Measurements from ENCODE around the gene DCC.

DCC gene

DNA sequence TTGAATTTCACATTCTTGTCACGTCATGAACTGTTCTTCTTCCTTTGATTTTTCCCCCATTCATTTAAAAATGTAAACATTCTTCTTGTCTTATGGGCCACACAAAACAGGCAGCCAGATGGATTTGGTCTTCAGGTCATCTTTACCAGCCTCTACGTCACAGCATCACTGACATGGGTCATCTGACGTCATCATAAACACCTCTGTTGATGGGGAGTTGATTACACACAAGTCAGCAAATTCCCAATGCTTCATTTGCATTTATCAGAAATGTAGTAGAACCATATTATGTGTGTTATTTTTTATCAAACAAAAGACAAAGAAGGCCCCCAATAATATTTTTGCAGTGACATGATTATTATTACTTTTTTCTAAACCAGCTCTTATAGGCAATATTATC is 777.9 kb downstream of the DCC start:
- no peaks in the 10 kb centered on the region for H3K4me1 Mint-ChIP-seq
- ATAC-seq (ENCODE audit: low read depth): no peak

GRCh38 chr18:53126210-53126609 is 786.2 kb downstream of the DCC start:
- DNase-seq (ENCODE audit: low spot score in 2 of 2): no peak
- H3K4me3 Mint-ChIP-seq: no peak overlapping the region
- no peak overlapping the region for H3K27ac Mint-ChIP-seq
- peaks cover 5% of the 10 kb centered on the region for H3K9me3 Mint-ChIP-seq
- H3K36me3 Mint-ChIP-seq: no peaks in the 10 kb centered on the region
- no peak for ATAC-seq (ENCODE audit: low read depth)
- H3K4me1 Mint-ChIP-seq: no peaks in the 10 kb centered on the region
- H3K27me3 Mint-ChIP-seq: no peaks in the 10 kb centered on the region

More for the DNA sequence above, 777.9 kb downstream of the DCC start:
- DNase-seq (ENCODE audit: low spot score in 2 of 2): no peak
- H3K9me3 Mint-ChIP-seq: peaks cover 2% of the 10 kb centered on the region
- no peaks in the 10 kb centered on the region for H3K36me3 Mint-ChIP-seq
- H3K4me3 Mint-ChIP-seq: no peak overlapping the region
- no peaks in the 10 kb centered on the region for H3K27me3 Mint-ChIP-seq
- no peak overlapping the region for H3K27ac Mint-ChIP-seq

DNA sequence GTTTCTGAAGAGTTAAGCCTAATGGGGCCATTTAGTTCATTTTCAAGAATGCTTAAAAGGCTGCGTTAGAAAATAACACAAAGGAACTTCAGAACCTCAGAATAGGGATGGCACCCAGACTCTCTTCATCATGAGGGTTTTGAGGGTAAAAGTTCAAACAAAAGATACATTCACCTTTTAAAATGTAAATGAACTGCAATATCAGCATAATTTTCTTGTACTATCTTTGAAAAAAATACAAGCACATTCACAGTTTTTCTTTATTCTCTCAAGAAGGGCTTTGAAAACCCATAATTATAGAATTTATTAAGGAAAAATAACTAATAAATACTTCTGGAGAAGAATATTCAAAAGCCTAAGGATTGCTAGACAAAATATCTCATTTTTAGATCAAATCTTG is 791.0 kb downstream of the DCC start:
- no peak for DNase-seq (ENCODE audit: low spot score in 2 of 2)

DNA sequence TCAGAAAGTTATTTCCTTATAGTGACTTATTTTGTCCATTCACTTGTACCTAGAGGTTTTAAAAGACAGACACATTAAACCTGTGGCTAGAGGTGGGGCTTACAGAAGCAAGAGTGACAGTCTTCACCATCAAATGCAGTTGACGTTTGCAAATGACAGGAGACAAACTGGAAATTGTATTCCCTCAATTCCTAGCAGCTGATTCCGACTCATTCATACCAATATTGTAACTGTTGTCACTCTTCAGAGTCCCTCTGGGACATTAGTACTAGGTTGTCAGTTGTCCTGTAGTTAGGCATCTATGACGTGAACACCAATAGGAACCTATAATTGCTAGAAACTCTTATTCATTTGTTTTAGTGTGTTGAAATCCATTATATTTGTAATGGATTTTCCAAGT is 794.7 kb downstream of the DCC start:
- no peak overlapping the region for H3K27ac Mint-ChIP-seq
- peaks cover 3% of the 10 kb centered on the region for H3K9me3 Mint-ChIP-seq
- no peaks in the 10 kb centered on the region for H3K36me3 Mint-ChIP-seq
- DNase-seq (ENCODE audit: low spot score in 2 of 2) (no peak), ATAC-seq (ENCODE audit: low read depth) (no peak)
- H3K27me3 Mint-ChIP-seq: no peaks in the 10 kb centered on the region
- no peaks in the 10 kb centered on the region for H3K4me1 Mint-ChIP-seq
- H3K4me3 Mint-ChIP-seq: no peak overlapping the region

More for the DNA sequence above, 791.0 kb downstream of the DCC start:
- no peaks in the 10 kb centered on the region for H3K36me3 Mint-ChIP-seq
- no peak overlapping the region for H3K4me3 Mint-ChIP-seq
- no peaks in the 10 kb centered on the region for H3K4me1 Mint-ChIP-seq
- peaks cover 1% of the 10 kb centered on the region for H3K9me3 Mint-ChIP-seq
- ATAC-seq (ENCODE audit: low read depth): no peak
- H3K27me3 Mint-ChIP-seq: no peaks in the 10 kb centered on the region
- H3K27ac Mint-ChIP-seq: no peak overlapping the region

DNA sequence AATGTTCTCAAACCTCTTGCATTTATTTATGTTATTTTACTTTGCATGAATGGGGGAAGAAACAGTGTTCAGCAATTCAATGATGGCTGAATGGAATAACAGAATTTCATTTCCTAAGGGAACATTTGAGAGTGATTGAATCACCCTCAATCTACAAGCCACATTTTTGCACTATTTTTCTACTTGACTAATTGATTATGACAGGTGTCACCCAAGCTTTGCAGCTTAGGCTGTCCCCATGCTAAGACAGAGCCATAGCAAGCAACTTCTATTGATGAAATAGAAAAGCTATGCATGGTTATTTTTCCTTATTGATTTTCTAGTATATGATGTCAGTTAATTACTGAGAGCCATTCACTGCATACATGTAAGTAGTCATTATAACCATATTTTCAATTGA is 795.7 kb downstream of the DCC start:
- DNase-seq (ENCODE audit: low spot score in 2 of 2): no peak
- no peaks in the 10 kb centered on the region for H3K36me3 Mint-ChIP-seq
- H3K4me1 Mint-ChIP-seq: no peaks in the 10 kb centered on the region
- peaks cover 5% of the 10 kb centered on the region for H3K9me3 Mint-ChIP-seq
- no peak for ATAC-seq (ENCODE audit: low read depth)
- H3K27ac Mint-ChIP-seq: no peak overlapping the region
- H3K4me3 Mint-ChIP-seq: no peak overlapping the region
- H3K27me3 Mint-ChIP-seq: no peaks in the 10 kb centered on the region

- peaks cover 8% of the 10 kb centered on the region for H3K9me3 Mint-ChIP-seq
- no peaks in the 10 kb centered on the region for H3K27me3 Mint-ChIP-seq
- no peak overlapping the region for H3K27ac Mint-ChIP-seq
- no peaks in the 10 kb centered on the region for H3K4me1 Mint-ChIP-seq
- no peak for DNase-seq (ENCODE audit: low spot score in 2 of 2)
- no peak overlapping the region for H3K4me3 Mint-ChIP-seq
- no peak for ATAC-seq (ENCODE audit: low read depth)
- no peaks in the 10 kb centered on the region for H3K36me3 Mint-ChIP-seq
Observed at GRCh38 chr18:53139746-53140500, 799.9 kb downstream of the DCC start.

DNA sequence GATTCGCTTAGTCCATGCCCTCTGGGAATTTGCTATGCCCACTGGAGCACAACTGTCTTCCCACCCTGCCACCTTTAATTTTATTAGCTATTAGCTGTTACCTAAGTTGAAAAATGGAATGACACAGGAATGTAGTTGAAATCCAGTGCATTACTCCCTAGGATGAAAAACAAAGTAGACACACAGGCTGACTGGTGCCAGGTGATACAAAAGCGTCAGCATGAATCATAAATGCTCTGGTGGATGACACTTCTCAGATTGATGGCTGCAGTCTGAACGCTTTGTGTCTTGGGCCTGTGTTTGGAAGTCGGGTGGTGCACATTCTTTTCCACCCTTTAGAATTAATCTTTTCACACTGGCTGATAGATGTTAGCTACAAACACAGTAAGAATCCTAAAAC is 802.0 kb downstream of the DCC start:
- DNase-seq (ENCODE audit: low spot score in 2 of 2): no peak
- Mint-ChIP-seq H3K4me1 (no peaks in the 10 kb centered on the region), H3K9me3 (peaks cover 8% of the 10 kb centered on the region), H3K27me3 (no peaks in the 10 kb centered on the region), H3K27ac (no peak overlapping the region), H3K36me3 (no peaks in the 10 kb centered on the region), H3K4me3 (no peak overlapping the region)
- ATAC-seq (ENCODE audit: low read depth): no peak

GRCh38 chr18:53147472-53147871 is 807.5 kb downstream of the DCC start:
- no peak for DNase-seq (ENCODE audit: low spot score in 2 of 2)
- Mint-ChIP-seq H3K4me1 (no peaks in the 10 kb centered on the region), H3K36me3 (no peaks in the 10 kb centered on the region), H3K9me3 (peaks cover 4% of the 10 kb centered on the region), H3K27me3 (no peaks in the 10 kb centered on the region), H3K4me3 (no peak overlapping the region), H3K27ac (no peak overlapping the region)
- no peak for ATAC-seq (ENCODE audit: low read depth)

DNA sequence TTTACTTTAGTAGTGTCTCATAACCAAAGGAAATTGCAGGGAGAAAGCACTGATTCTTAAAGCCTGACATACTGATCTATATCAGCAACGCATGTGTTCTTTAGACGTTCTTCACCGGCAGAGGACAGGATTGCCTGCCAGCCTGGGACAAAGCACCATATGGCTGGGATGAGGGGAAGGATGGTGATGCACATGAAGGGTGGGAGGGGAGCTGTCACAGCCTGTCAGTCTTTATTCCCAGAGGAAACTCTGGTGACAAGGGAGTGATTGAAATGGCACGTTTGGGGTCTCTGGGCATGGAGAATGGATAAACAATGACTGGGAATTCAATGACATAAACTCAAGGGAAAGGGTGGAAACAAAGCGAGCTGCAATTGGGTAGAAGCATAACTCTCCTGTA is 808.1 kb downstream of the DCC start:
- ATAC-seq (ENCODE audit: low read depth): no peak
- H3K4me1 Mint-ChIP-seq: no peaks in the 10 kb centered on the region

DNA sequence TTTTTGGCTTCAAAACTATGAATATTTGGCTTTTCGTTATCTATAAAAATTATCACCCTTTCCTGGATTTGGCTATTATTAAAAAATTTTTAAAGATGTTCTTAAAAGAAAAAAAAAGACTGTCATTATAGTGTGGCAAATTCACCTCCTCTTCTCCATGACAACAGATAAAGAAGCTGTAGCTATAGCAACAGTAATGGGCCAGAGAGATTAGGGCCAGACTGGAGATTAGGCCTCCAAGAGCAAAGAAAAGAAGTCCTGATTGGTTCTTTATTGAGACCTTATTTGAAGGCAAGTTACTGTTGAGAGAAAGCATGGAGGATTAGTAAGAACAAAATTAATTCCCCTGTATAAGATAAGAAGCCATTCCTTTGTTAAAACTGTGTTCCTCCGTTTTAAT is 812.5 kb downstream of the DCC start:
- H3K27ac Mint-ChIP-seq: no peak overlapping the region
- DNase-seq (ENCODE audit: low spot score in 2 of 2): no peak
- no peaks in the 10 kb centered on the region for H3K4me1 Mint-ChIP-seq
- ATAC-seq (ENCODE audit: low read depth): no peak
- H3K27me3 Mint-ChIP-seq: no peaks in the 10 kb centered on the region
- no peak overlapping the region for H3K4me3 Mint-ChIP-seq
- H3K36me3 Mint-ChIP-seq: no peaks in the 10 kb centered on the region
- no peaks in the 10 kb centered on the region for H3K9me3 Mint-ChIP-seq

More for the DNA sequence above, 808.1 kb downstream of the DCC start:
- H3K27ac Mint-ChIP-seq: no peak overlapping the region
- DNase-seq (ENCODE audit: low spot score in 2 of 2): no peak
- H3K4me3 Mint-ChIP-seq: no peak overlapping the region
- H3K27me3 Mint-ChIP-seq: no peaks in the 10 kb centered on the region
- peaks cover 3% of the 10 kb centered on the region for H3K9me3 Mint-ChIP-seq
- H3K36me3 Mint-ChIP-seq: no peaks in the 10 kb centered on the region

DNA sequence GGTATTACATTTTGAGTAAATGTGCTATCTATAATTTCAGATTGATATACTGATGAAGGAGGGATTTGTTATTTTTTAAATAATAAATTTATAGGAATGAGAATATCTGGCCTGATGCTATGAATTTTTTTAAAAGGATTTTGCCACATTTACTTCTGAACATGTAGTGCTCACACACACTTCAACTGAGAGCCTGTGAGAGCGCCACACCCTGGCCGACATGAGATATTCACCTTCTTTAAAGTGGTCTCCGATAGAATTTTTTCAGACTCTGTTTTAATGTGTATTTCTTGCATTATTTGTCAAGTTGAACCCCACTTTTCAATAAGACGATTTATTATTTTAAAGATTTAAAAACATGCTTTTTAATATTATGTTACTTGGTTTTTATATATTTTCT is 813.3 kb downstream of the DCC start:
- H3K4me1 Mint-ChIP-seq: no peaks in the 10 kb centered on the region
- H3K9me3 Mint-ChIP-seq: no peaks in the 10 kb centered on the region
- H3K4me3 Mint-ChIP-seq: no peak overlapping the region
- DNase-seq (ENCODE audit: low spot score in 2 of 2): no peak
- ATAC-seq (ENCODE audit: low read depth): no peak
- H3K27me3 Mint-ChIP-seq: no peaks in the 10 kb centered on the region
- no peaks in the 10 kb centered on the region for H3K36me3 Mint-ChIP-seq
- no peak overlapping the region for H3K27ac Mint-ChIP-seq

- DNase-seq (ENCODE audit: low spot score in 2 of 2) (no peak), ATAC-seq (ENCODE audit: low read depth) (no peak)
- H3K36me3 Mint-ChIP-seq: no peaks in the 10 kb centered on the region
- no peaks in the 10 kb centered on the region for H3K27me3 Mint-ChIP-seq
- H3K27ac Mint-ChIP-seq: no peak overlapping the region
- H3K4me1 Mint-ChIP-seq: no peaks in the 10 kb centered on the region
- H3K9me3 Mint-ChIP-seq: no peaks in the 10 kb centered on the region
- no peak overlapping the region for H3K4me3 Mint-ChIP-seq
Observed at GRCh38 chr18:53153800-53154199, 813.8 kb downstream of the DCC start.

DNA sequence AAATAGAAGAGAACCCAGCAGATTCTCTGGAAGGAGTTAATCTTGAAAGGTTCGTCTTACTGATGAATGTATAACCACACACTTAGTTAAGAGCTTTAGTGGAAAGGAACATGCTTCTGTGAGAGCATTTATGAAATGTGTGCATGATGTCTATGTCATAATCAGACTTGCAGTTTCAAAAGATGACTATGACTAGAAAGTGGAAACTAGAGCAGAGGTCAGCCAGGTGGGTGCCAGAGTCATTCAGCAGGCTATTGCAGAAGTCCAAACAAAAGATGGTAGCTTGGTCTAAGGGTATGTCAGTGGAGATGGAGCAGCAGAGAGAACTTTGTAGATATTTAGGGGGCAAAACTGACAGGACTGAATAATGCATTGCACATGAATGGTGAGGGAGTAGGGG is 825.8 kb downstream of the DCC start:
- no peaks in the 10 kb centered on the region for H3K4me1 Mint-ChIP-seq
- H3K9me3 Mint-ChIP-seq: peaks cover 2% of the 10 kb centered on the region
- H3K27ac Mint-ChIP-seq: no peak overlapping the region
- H3K36me3 Mint-ChIP-seq: no peaks in the 10 kb centered on the region
- no peak for ATAC-seq (ENCODE audit: low read depth)
- H3K27me3 Mint-ChIP-seq: no peaks in the 10 kb centered on the region
- no peak overlapping the region for H3K4me3 Mint-ChIP-seq
- DNase-seq (ENCODE audit: low spot score in 2 of 2): no peak

GRCh38 chr18:53169346-53169745 is 829.3 kb downstream of the DCC start:
- no peak overlapping the region for H3K4me3 Mint-ChIP-seq
- DNase-seq (ENCODE audit: low spot score in 2 of 2): no peak
- no peaks in the 10 kb centered on the region for H3K36me3 Mint-ChIP-seq
- H3K27ac Mint-ChIP-seq: no peak overlapping the region
- H3K27me3 Mint-ChIP-seq: no peaks in the 10 kb centered on the region
- H3K4me1 Mint-ChIP-seq: no peaks in the 10 kb centered on the region
- ATAC-seq (ENCODE audit: low read depth): no peak
- peaks cover 1% of the 10 kb centered on the region for H3K9me3 Mint-ChIP-seq

- DNase-seq (ENCODE audit: low spot score in 2 of 2) (no peak), ATAC-seq (ENCODE audit: low read depth) (no peak)
- Mint-ChIP-seq H3K9me3 (peaks cover 1% of the 10 kb centered on the region), H3K36me3 (no peaks in the 10 kb centered on the region), H3K27me3 (no peaks in the 10 kb centered on the region), H3K4me3 (no peak overlapping the region), H3K27ac (no peak overlapping the region), H3K4me1 (no peaks in the 10 kb centered on the region)
Observed at GRCh38 chr18:53191634-53192033, 851.6 kb downstream of the DCC start.
